ENCODE measurements around the gene IGF1R.

The IGF1R gene

GRCh38 chr15:98668566-98669308 is 20.4 kb downstream of the IGF1R start:
- FAIRE-seq (no peak), DNase-seq (ENCODE audit: insufficient read length, low spot score) (no peak)

DNA sequence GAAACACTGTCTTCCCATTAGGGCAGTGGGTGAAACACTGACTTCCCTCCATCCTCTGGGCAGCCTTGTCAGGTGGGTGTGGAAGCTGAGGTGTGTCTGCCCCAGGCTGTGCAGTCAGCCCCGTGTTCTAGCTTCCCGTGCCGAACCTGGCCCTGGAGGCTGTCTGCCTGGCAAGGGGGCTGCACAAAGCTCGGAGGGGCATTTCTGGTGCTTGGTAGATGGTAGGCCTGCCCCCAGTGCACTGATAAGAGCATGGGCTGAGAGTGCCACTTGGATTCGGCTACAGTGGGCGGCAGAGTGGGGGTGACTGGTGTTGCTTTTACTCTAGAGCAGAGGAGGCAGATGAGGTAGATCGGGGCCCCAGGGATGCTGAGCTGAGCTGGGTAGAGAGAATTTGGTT is 21.3 kb downstream of the IGF1R start:
- no peak for DNase-seq (ENCODE audit: insufficient read length, low spot score)
- FAIRE-seq: no peak

DNA sequence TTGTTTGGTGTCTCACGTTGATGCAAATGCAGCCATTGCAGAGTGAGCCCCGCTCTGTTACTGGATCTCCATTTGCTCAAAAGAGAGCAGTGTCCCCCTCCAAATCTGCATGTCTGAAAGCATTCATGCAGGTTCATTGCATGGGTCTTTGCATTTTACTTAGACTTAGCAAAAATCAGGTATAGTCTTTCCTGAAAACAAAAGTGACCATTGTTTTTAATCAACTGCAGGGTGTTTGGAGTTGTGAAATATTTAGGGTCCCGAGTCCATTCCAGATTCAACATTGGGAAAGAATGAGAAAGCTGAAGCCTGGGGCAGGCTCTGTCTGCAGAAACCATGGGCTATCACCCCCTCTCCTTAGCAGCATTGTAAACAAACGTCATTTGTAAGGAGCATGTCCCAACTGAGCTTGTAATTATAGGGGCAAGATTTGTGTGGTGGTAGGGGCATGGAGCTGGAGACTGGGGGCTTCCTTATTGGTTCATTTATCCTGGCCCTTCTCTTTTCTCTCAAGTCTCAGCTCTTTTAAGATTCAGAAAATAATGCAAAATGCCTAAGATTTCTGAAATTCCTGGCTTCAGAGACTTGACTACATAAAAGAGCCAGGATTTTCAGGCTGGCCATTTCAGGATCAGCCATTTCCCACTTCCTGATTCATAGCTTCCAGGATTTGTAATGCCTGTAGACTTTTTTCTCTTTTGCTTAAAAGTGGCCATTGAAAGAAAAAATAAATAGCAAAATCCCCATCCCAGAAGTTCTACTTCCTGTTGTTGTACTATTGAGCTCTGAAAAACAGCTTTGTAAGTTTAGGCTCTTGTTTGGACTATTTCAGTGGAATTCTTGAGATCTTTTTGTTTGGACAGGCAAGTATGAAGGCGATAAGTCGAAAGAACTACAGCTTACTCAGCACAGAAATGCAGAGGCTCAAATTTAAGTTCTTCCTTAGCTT is 23.0 kb downstream of the IGF1R start:
- DNase-seq (ENCODE audit: insufficient read length, low spot score) (no peak), FAIRE-seq (no peak)

DNA sequence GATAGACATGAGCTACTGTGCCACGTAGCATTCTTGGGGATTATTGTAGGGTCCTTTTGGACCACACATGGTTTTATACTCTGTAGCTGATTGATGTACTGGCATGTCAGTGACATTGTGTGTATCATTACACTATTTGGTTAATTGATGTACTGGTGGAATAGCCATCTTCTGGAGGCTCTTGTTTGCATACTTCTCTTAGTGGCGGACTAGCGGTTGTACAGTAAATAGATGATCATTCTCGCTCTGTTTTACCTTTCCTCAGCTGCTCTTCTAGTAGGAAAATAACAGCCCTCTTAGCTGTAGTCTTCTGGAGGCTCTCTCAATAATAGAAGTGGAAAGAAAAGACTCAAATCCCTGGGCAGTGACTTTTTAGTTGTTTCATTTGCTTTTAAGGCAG is 24.8 kb downstream of the IGF1R start:
- DNase-seq (ENCODE audit: insufficient read length, low spot score) (no peak), FAIRE-seq (no peak)

- no peak for DNase-seq (ENCODE audit: insufficient read length, low spot score)
- no peak for FAIRE-seq
These were observed 26.0 kb downstream of the IGF1R start for GRCh38 chr15:98674336-98674735.

DNA sequence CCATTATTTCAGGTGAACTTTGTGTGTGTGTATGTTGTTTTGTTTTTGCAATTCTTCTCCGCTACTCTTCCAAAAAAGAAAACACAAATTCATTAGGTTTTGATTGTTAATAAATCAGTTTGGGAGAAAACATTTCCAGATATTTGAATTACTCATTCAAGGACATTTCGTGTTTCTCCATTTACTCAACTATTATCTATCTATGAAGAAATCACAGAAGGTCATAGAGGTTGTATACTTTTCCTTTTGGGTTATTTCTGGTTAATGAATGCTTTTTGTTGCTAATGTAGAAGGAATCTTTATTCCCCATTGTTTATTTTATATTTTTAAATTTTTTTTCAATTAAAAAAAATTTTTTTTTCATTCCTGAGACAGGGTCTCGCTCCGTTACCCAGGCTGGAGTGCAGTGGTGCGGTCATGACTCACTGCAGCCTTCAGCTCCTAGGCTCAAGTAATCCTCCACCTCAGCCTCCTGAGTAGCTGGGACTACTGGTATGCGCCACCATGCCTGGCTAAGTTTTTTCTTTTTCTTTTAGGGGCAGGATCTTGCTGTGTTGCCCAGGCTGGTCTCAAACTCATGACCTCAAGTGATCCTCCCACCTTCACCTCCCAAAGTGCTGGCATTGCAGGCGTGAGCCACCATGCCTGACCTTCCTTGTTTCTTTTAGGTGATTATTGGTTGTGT is 28.4 kb downstream of the IGF1R start:
- FAIRE-seq (no peak), DNase-seq (ENCODE audit: insufficient read length, low spot score) (no peak)

DNA sequence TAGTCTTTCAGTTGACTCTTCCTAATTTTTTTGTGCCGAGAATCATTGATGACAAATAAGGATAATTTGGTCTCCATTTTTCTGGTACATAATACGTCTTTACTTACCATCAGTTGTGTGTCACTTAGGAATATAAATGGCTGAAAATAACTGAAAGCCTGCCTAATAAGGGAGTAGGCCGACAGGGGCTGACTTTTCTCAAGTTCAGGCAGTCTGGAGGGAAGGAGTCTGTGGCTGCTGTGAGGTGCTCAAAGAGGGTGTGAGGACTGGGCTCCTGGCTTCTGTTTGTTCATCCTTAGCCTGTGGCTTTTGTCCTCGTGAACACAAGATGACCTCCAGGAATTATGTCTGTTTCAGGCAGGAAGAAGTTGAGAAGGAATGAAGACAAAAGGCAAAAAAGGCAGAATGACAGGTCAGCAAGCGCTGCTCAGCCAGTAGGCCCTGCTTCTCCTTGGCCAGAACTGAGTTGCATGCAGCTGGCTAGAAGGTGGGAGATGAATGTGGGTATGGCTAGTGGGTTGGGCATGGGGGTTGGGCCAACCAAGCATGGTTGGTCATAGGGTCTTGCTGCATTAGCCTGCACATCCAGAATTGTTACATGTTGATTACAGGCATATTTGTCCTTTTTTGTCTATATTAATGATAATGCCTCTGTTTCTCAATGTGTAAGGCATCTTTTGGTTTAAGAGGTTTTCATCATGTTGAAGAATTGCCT is 29.2 kb downstream of the IGF1R start:
- DNase-seq (ENCODE audit: insufficient read length, low spot score) (no peak), FAIRE-seq (no peak)

GRCh38 chr15:98678484-98678883 is 30.1 kb downstream of the IGF1R start:
- no peak for DNase-seq (ENCODE audit: insufficient read length, low spot score)
- no peak for FAIRE-seq

GRCh38 chr15:98681061-98681460 is 32.7 kb downstream of the IGF1R start:
- no peak for FAIRE-seq
- DNase-seq (ENCODE audit: insufficient read length, low spot score): no peak

DNA sequence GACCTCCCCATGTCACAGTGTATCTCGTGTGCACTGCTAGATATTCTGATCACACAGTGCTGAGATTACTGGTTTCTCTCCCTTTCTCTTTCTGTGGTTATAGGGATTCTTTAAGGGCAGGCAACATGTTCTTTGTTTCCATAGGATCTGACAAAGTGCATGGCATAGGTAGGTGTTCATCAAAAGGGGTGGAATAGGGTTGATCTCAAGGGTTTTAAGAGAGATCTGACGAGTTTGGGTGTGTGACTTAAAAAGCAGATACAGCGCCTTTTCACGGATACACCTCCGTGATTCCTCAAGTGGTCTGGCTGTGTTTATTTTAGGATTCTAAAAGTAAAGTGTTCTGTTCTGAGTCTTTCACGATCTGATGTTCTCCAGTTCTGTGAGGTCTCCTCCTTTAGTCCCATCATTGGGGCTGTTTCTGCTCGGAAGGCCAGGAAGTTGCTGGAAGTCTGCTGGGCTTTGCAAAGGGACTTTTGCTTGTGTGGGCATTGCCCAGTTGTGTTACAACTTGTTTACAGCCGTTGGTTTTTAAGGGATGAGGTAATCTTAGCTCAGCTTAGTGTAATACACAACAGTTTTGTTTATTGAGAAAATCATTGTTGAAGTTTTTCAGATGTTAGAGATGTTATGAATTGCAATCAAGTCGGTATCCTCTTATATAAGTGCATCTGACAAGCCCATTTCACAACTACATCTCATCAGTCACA is 34.8 kb downstream of the IGF1R start:
- DNase-seq (ENCODE audit: insufficient read length, low spot score): no peak
- FAIRE-seq: no peak

DNA sequence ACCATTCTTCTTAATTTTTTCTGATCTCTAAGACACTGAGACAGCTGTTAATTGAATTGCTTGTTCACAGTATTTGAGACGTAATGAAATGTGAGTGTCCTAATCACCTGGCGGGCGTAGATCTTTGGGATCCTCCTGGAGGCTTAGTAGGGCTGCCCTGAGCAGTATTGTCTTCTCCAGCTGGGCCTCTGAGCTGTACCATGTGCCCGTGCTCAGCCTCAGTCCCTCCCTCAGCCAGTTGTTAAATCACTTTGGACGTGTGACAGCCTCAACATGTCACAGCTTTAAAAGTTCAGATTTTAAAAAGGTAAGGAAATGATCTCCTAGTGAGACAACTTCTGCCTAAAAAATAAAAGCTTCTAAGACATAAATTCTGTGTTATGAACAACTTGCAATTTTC is 35.5 kb downstream of the IGF1R start:
- FAIRE-seq (no peak), DNase-seq (ENCODE audit: insufficient read length, low spot score) (no peak)

GRCh38 chr15:98684436-98684835 is 36.1 kb downstream of the IGF1R start:
- FAIRE-seq: no peak
- DNase-seq (ENCODE audit: insufficient read length, low spot score): peak; percentile 35

DNA sequence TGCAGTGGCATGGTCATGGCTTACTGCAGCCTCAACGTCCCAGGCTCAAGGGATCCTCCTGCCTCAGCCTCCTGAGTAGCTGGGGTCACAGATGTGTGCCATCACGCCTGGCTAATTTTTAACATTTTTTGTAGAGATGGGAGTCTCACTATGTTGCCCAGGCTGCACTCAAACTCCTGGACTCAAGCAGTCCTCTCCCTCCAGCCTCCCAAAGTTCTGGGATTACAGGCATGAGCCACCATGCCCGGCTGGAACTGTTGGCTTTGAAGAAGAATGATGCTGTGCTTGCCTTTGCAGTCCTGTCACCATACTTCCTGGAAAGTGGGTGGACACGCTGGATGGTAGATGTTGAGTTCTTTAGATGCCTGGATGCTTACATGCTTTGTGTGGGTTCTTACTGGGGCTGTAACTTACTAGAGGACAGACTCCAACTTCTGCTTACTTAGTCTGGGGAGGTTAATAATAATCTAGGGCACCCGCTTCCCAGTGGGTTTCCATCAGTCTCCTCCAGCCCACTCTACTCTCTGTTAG is 36.7 kb downstream of the IGF1R start:
- FAIRE-seq: no peak
- DNase-seq (ENCODE audit: insufficient read length, low spot score): no peak

GRCh38 chr15:98686983-98687382 is 38.6 kb downstream of the IGF1R start:
- no peak for FAIRE-seq
- no peak for DNase-seq (ENCODE audit: insufficient read length, low spot score)

DNA sequence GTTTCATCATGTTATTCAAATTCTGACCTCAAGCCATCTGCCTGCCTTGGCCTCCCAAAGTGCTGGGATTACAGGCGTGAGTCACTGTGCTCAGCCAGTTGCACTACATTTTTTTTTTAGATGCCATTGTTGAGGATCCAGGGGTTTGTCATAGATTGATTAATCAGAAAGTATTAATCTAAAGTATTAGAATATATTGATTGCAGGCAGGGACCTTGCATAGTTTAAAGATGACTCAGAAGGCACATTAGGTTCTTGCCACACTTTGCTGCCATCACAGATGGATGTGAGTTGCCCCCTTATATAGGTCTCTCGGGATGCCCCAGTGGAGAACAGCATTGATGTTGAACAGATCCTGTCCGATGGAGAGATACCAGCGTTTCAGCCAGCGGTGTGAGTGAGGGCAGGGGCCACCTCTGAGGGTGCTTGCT is 41.1 kb downstream of the IGF1R start:
- DNase-seq (ENCODE audit: insufficient read length, low spot score) (peak; percentile 41), FAIRE-seq (no peak)

GRCh38 chr15:98690272-98690950 is 42.1 kb downstream of the IGF1R start:
- DNase-seq (ENCODE audit: insufficient read length, low spot score) (no peak), FAIRE-seq (no peak)

- FAIRE-seq: no peak
These were observed 43.9 kb downstream of the IGF1R start for GRCh38 chr15:98692213-98692612.

GRCh38 chr15:98694161-98694560 is 45.8 kb downstream of the IGF1R start:
- FAIRE-seq (no peak), DNase-seq (ENCODE audit: insufficient read length, low spot score) (no peak)

More at GRCh38 chr15:98692213-98692612, 43.9 kb downstream of the IGF1R start:
- DNase-seq (ENCODE audit: insufficient read length, low spot score): no peak

DNA sequence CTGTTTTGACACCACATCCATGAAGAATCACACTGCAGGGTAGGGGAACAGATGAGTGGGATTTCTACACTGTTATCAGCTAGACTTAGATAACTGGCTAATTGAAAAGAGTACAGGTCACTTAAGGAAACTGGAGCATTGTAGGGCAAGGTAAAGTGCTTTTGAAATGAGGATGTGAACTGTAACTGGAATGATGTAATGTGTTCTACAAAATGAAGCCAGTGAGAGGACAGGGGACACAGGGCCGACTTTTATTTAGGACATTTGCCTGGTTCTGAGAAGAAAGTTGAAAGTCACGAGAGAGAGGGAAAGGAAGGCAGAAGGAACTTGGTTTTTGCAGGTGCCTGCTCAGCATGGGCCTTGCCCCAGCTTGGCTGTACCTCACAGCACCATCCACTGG is 50.5 kb downstream of the IGF1R start:
- DNase-seq (ENCODE audit: insufficient read length, low spot score) (no peak), FAIRE-seq (peak; percentile 33)
